Endometrial microvascular endothelial cells (primary cell): Measurements from ENCODE around the gene METTL9. TPM values are rescaled to one million over a fixed set of nuclear protein-coding genes. Genes with fewer than 3 reads are reported as not detected.
"Not testable (repeated sequence)": the region's sequence is repeated elsewhere in the genome, so short reads cannot be mapped to it uniquely, and the experiment has no call there.

Source experiments
- in situ Hi-C: cut with HindIII; loops from 2 replicates; pipeline ENCODE4 v1.10.0; 2017; ENCODE audit warnings: low sequenced_read_pairs, low pct_unique_long_range_greater_than_20kb; ENCODE audit errors: inconsistent ontology term
- total RNA-seq: library from RNA; depleted of rRNA; stranded (reverse); fragments of >200 nt; gene quantifications from one replicate; pipeline ENCODE4 v1.2.3, GENCODE V29; 2015; ENCODE audit errors: inconsistent ontology term

METTL9 gene
- total RNA-seq, 1 donor from 2014 or later = 169 TPM

DNA sequence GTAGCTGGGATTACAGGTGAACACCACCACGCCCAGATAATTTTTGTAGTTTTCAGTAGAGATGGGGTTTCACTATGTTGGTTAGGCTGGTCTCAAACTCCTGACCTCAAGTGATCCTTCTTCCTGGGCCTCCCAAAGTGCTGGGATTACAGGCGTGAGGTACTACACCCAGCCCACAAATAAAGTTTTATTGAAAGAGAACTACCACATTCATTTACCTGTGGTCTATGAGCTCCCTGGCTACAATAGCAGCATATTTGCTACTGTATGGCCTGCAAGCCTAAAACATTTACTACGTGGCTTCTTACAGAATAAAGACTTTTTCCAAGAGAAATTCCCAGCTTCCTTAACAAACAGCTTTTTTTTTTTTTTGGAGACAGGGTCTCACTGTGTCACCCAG is 3.4 kb downstream of the METTL9 start:
- in situ Hi-C loops = no loop called here

DNA sequence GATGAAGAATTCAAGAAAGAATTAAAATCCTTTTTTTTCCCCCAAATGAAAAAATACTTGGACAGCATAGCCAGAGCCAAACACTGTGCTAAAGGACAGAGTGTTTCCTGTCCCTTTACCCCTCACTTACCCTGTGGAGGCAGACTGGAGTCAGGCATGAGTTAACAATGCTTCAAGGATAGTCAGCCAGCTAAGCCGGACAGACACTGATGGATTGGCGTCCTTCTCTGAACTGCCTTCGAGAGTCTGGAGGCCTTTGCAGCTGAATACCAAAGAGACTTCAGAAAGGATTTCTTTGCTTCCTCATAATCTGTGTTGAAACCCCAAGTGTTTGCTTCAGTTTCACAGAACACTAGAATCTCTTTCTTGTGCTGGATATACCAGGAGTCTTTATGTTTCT is 4.6 kb downstream of the METTL9 start:
- in situ Hi-C loops = no loop called here

DNA sequence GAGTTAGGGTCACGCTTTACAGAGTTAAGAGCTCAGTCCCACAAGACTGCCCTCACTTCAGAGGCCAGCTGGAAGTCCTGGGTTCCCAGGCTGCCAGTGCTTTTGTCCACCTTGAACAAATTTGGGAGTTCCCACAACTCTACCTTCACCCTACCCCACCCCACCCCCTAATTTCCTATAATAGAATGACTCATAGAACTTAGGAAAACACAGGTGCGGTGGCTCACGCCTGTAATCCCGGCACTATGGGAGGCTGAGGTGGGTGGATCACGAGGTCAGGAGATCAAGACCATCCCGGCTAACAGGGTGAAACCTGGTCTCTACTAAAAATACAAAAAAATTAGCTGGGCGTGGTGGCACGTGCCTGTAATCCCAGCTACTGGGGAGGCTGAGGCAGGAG is 6.5 kb downstream of the METTL9 start:
- in situ Hi-C loops = not testable (repeated sequence)

DNA sequence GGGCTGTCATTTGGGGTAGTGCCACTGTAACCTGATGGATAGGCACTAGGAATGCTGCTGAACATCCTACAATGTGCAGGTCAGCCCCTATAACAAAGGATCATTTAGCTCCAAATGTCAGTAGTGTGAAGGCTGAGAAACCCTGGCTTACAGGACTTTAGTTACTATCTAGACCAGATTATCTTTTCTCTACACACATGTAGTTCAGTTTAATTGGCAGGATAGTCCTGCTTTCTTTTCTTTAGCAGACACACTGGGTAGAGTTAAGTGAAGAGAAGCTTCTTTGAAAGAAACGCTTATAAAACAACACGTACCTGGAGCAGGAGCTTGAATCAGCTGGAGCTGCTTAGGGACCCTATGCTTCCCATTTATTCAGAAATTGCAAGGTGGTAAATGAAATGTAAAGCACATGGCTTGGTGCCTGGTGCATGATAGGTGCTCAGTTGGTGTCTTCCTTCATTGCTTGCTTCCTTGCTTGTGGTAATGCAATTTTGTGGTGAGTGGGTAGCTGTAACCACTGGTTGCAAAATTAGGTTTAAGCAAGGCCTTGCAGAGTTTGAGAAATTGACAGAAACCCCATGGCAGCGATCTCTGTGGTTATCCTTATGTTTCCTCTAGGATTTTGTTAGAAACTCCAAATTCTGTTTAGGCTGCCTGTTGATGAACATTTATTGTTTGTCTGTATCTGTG is 9.4 kb downstream of the METTL9 start:
- in situ Hi-C loops = no loop called here

DNA sequence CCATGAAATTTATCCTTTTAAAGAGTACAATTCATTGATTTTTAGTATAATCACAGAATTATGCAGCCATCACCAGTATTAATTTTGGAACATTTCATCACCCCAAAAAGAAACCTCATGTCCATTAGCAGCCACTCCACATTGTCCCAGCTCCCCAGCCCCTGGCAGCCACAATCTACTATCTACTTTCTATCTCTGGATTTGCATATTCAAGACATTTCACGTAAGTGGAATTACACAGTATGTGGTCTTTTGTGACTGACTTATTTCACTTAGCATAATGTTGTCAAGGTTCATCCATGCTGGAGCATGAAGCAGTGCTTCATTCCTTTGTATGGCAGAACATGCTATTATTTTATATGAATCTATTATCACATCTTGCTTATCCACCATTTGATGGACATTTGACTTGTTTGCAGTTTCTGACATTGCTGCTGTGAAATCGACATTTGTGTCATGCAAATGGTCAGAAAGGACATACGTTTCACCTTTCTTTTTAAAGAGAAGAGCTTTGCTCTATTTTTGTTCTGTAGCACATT is 10.7 kb downstream of the METTL9 start:
- in situ Hi-C loops = no loop called here

DNA sequence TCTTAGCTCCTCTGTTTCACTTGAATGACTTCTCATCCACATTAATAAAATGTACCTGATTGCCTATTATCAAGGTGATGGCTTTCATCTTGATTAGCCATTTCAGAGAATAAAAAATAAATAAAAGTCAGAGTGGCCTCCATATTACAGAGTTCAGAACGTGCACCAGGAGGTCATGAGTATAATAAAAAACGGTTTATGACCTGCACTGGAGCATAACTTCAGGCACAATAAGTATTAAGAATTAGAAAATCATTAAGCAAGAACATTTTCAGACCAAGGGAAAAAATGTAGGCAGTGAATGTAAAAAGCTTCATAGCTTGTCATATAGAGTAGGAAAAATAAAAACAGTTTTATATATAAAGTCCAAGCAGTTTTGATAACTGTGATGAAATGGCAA is 11.4 kb downstream of the METTL9 start:
- in situ Hi-C loops = no loop called here

DNA sequence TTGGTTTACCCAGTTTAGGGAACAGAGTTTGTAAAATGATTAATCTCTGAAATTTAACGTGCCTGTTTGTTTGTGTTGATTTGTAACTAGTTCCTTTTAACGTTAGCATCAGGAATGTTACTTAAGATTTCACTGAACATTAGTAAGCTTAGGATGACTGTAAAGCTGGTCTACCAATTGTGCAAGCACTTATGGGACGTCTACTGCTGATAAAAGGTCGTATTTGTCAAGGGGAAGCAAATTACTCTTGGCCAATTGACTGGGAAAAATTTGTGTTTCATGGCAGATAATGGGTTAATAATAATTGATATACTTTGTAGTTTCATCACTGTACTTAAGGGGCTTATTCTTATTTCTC is 11.8 kb downstream of the METTL9 start:
- in situ Hi-C loops = no loop called here

DNA sequence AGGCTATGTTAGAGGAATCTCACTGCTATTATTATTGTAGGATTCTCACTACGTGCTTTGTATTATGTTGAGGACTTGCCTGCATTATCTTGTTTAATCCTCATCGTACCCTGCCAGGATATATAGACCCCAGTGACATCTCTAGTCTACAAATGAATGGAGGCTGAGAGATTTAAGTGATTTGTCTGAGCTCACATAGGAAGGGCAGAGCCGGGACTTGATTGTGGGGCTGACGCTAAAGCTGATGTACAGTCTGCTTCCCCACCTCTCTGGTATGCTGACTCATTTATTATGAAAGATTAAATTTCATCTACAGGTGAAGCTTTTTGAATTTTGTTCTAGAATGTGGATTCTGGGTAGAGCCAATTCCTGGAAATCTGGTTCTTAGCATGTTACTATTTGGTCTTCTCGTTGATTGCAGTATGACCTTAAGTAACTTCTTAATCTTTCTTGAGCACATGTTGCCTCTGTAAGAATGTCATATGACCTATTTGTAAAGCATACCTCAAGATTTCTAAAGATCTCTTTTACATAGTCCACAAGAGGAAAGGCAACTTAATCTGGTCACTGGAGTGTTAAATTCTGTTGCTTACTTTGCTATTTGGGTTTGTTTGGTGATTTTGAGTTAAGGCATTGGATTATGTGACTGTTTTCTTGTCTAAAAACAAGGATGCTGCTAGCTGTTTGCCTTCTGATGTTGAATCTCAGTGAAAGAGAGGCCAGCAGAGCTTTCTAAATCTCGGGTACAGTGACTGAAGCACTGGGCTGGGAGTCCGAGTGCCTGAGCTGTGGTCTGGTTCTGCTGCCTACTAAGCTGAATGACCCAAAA is 12.4 kb downstream of the METTL9 start:
- in situ Hi-C loops = no loop called here

DNA sequence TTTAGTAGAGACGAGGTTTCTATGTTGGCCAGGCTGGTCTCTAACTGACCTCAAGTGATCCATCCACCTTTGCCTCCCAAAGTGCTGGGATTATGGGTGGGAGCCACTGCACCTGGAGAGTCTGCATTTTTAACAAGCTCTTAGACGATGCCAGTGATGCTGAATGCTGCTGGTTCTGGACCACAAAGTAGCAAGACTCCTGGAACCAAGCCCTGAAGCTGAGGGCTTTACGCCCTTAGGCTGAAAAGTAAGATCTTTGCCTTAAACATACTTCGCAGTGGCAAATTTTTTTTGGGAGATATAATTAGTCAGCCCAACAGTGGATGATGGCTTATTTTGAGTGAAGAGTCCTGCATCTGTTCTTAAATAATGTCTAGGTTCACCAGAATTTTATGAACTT is 14.0 kb downstream of the METTL9 start:
- in situ Hi-C loops = no loop called here

DNA sequence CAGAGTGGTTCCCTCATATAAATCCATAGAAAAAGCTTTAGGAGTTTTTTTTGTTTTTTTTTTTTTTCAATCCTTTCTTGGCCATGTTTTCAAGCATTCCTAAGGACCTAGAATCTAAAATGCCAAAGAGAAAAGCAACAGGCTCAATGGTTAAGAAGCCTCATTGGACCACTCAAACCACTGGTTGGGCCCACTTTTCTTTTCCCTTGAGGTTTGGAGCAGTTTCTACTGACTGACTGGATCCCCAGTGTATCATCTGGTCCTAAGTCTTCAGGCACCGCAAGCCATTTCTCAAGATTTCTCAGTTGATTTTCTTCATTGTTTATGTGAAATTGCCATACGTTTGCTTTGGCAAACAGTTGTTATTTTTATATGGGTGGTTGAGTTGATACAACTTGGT is 14.4 kb downstream of the METTL9 start:
- in situ Hi-C loops = no loop called here

DNA sequence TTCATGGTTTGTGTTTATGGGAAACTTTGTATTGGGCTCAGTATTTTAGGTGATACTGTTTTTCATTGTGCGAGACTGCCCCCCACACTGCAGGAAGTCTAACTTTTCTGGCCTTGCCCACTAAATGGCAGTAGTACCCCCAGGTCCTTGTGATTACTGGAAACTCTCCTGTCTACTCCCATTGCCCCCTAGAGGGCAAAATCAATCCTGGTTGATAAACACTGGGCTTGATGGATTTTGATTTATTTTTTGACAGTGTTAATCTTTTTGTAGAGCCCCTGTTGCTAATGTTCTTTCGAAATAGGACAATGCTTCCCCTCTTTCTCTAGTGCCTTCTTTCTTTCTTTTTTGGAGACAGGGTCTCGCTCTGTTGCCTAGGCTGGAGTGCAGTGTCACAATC is 15.5 kb downstream of the METTL9 start:
- in situ Hi-C loops = no loop called here

DNA sequence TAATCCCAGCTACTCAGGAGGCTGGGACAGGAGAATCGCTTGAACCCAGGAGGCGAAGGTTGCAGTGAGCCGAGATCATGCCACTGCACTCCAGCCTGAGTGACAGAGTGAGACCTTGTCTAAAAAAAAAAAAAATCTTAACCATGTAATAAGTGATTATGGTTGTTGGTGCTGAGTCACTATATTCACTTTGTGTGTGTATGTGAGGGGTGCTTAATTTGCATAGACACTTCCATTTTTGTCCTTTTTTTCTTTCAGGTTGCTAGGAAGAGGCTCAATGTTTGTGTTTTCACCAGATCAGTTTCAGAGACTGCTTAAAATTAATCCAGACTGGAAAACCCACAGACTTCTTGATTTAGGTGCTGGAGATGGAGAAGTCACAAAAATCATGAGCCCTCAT is 18.2 kb downstream of the METTL9 start:
- in situ Hi-C loops = no loop called here

DNA sequence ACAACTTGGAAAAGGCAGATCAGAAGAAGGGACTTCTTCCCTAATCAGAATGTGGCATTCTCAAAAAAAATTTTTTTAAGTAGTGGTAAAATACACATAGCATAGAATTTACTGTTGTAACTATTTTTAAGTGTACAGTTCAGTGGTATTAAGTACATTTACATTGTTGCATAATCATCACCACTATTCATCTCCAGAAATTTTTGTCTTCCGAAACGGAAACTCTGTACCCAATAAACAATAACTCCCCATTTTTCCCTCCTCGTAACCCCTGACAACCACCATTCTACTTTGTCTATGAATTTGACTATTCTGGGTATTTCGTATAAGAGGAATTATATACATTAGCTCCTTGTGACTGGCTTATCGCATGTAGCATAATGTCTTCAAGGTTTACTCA is 18.9 kb downstream of the METTL9 start:
- in situ Hi-C loops = no loop called here

DNA sequence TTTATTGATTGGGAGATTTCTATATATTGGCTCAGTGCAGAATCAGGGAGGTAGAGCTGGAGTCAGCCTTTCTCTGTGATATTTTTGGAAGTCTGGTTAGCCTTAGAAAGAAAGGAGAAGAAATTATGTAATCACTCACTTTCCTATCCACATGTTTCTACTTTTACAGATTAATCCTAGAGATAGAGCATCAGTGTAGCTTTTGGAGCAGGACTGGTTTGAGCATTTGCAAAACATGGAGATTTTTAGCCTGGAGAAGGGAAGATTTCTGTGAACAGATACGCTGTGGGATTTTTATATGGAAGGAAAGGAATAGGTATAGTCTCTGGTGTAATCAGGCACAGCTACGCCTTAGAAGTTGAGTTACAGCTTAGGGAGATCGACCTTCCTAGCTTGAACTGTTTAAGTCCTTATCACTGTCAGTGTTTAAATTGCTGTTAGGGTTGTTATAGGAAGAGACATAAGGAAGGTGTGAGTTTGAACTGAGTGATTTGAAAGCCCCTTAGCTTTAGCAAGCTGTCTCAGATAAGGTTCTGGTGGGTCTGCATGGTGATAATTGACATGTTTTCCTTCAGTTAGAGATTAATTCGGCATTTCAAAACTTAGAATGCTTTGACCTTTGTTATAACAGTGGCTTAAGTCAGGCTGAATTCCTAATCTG is 20.5 kb downstream of the METTL9 start:
- in situ Hi-C loops = no loop called here

DNA sequence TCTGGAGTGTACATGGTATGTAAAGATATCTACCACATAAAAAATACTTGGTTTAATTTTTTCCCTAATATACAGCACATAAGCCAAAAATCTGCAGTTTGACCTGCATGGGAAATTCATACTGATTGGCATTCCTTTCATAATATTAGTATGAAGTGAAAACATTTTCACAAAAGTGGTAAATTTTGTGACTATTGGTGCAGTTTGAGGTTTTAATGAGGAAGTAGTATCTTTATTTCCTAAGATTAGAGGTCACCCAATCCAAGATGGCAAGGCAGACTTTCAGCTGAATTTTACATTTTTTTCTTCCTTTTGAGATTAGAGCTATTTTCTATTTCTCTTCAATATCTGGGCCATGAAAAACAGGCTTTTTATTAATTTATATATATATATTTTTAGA is 21.2 kb downstream of the METTL9 start:
- in situ Hi-C loops = no loop called here

DNA sequence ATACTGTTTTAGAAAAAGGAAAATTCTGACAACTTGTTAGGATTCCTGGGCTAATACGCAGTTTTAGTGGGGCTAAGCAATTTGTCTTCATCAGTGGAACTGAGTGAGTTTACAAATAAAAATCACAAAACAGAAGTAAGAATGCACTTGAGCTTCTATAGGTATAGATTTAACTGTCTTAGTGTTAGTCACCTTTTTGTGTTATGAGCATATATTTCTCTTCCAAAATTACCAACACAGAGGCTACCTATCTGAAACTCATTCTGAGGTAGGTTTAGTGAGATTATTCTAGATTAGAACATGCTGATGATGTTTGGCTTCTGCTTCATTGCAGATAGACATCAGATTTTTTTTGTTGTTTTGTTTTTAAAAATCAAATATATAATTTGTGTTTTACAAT is 23.2 kb downstream of the METTL9 start:
- in situ Hi-C loops = no loop called here

DNA sequence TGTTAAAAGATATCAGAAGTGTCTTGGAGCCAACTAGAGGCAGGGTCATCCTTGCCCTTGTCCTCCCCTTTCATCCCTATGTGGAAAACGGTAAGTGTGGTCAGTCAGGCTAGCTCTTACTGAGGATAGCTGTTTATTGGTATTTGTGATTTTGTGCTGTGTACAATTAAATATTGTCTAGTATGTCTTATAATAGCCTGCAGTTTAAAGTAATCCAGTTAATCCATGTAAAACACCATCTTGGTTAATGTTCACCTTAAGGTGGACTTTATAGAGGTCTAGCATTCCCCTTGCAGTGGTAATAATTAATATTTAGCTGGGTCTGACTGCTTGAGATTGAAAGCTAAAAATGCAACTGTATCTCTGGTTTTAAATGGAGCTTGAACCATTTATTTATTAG is 25.6 kb downstream of the METTL9 start:
- in situ Hi-C loops = no loop called here

DNA sequence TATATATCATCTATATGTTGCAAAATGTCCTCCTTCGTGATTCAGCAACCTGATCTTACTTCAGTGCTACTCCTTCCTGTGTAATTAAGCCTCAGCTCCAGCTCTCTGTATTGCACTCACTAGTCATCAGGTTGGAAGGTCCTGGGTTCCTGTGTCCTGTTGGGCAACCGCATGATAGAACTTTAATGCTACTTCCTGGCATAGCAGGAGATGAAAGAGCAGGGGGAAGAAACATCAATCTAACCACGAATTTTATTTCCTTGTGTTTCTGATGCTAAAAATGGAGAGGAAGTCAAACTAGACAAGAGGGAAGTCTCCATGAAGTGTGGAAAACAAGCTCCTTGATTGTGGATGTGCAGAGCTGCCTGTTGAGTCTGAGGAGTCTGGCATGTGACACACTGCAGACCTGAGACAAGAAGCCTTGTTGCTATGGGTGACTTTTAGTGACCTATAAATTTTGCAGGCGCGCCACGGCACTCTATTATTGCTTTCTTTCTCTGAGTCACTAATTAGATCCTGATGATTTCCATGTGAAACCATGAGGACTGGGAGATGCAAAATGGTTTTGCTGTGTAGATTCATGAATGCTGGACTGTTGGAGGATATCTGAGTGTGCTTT is 27.4 kb downstream of the METTL9 start:
- in situ Hi-C loops = no loop called here

DNA sequence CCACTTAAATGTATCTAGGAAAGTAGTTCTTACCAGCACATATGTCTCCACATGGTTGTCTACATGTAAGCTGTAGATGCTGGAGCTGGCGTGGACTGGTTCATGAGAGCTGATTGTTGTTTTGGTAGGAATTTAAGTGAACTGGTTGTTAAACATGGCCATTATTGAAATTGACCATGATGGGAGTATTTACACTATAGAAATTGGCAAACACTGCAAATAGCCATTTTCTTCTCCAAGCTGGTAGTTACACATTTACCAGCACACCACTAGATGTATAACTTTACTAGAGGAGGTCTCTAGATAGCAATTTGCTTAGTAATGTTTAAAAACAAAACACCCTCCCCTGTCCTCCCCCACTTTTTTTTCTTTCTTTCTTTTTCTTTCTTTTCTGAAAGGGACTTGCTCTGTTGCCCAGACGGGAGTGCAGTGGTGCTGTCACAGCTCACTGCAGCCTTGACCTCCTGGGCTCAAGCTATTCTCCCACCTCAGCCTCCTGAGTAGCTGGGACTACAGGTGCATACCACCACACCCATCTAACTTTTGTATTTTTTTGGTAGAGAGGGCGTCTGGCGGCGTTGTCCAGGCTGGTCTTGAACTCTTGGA is 28.8 kb downstream of the METTL9 start:
- in situ Hi-C loops = no loop called here
